HG03139 (cell line): ENCODE results near the gene CALCOCO1.

Experiments
- ATAC-seq: cut with Tn5 transposase; IDR thresholded peaks from one replicate; pipeline ENCODE4 v1.9.1; 2021; ENCODE audit not compliant: unreplicated experiment

CALCOCO1 gene

GRCh38 chr12:53752621-53753020, 25.4 kb upstream of the CALCOCO1 start:
- no peak for ATAC-seq

- no peak for ATAC-seq
Measured at GRCh38 chr12:53752192-53752601, 24.9 kb upstream of the CALCOCO1 start.

GRCh38 chr12:53751336-53752191, 24.3 kb upstream of the CALCOCO1 start, which contains the start of gene CISTR:
TSS of gene CISTR (minus strand) at chr12:53751979.
- ATAC-seq = no peak

GRCh38 chr12:53750812-53751335, 23.6 kb upstream of the CALCOCO1 start:
- no peak for ATAC-seq

- no peak for ATAC-seq
Measured at GRCh38 chr12:53749986-53750811, 22.9 kb upstream of the CALCOCO1 start.

- ATAC-seq = no peak
Measured at GRCh38 chr12:53748072-53748840, 21.0 kb upstream of the CALCOCO1 start.

- ATAC-seq = no peak
Measured at GRCh38 chr12:53747095-53747494, 19.8 kb upstream of the CALCOCO1 start.

GRCh38 chr12:53746592-53747092, 19.4 kb upstream of the CALCOCO1 start:
- ATAC-seq = no peak

GRCh38 chr12:53744751-53745150, 17.5 kb upstream of the CALCOCO1 start:
- no peak for ATAC-seq

GRCh38 chr12:53744130-53744441, 16.8 kb upstream of the CALCOCO1 start:
- no peak for ATAC-seq

- no peak for ATAC-seq
Measured at GRCh38 chr12:53743266-53744129, 16.2 kb upstream of the CALCOCO1 start.

GRCh38 chr12:53740130-53740491, 12.9 kb upstream of the CALCOCO1 start:
- no peak for ATAC-seq

GRCh38 chr12:53739214-53740129, 12.2 kb upstream of the CALCOCO1 start:
- no peak for ATAC-seq

GRCh38 chr12:53738406-53739213, 11.4 kb upstream of the CALCOCO1 start:
- ATAC-seq = no peak

- ATAC-seq = no peak
Measured at GRCh38 chr12:53737951-53738405, 10.7 kb upstream of the CALCOCO1 start.

GRCh38 chr12:53737093-53737808, 10.0 kb upstream of the CALCOCO1 start:
- no peak for ATAC-seq

- ATAC-seq = no peak
Measured at GRCh38 chr12:53736592-53736991, 9.3 kb upstream of the CALCOCO1 start.
